Measurements from ENCODE around the gene SORCS2. TPM values are rescaled to one million over a fixed set of nuclear protein-coding genes. Genes with fewer than 3 reads are reported as not detected.

The SORCS2 gene
- total RNA-seq, 2 donors from 2014 or later = 1.0 to 4.4 TPM

DNA sequence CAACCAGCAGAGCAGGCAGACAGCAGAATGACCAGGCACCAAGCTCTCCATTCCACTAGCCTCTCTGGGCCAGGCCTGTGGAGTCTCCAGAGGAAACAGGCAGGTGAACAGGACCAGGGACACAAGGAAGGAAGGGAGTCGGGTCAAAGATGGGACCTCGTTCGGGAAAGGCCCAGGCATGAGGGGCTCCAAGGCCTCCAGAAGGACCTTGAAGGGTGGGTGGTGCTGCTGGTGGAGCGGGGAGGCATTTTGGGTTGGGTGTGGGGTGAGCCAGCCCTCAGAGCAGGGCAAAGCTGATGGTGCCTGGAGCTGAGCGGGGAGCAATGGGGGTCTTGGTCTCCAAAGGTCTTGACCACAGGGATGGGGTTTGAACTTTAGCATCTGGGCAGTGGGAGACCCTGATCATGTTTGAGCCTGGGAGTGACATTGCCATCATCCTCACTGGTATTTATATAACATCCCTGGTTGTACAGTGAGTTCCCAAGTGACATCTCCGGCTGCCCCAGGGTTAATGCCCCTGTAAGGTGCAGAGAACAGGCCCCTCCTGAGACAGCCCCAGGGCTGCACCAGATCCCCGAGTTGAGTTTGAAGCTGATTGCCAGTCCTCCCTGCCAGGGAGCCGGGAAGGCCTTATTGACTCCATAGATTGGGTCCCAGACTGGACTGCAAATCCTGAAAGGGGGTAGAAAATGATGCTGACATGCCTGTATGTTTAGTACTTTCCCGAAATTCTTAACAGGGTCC is 189.7 kb downstream of the SORCS2 start:
- Histone ChIP-seq H3K36me3 (no peaks in the 10 kb centered on the region), H3K4me3 (no peak overlapping the region), H3K27ac (no peak overlapping the region), H3K27me3 (replicated peaks; ENCODE audit: insufficient read depth) (no peaks in the 10 kb centered on the region), H3K9me3 (no peaks in the 10 kb centered on the region), H3K4me1 (replicated peaks) (no peaks in the 10 kb centered on the region)
- 93% methylated on average over 9 of the region's 9 CpGs for WGBS
- intact Hi-C loops (cut with DNase I) = loop anchor here (10.0 kb wide), 1 partner anchor 1133 kb away; no protein-coding TSS in a partner anchor
- TF ChIP-seq POLR2AphosphoS5 (IDR thresholded peaks at IDR 0.05) = no peak
- no peak for TF ChIP-seq POLR2A (IDR thresholded peaks at IDR 0.05)
- TF ChIP-seq, protein P1, sequence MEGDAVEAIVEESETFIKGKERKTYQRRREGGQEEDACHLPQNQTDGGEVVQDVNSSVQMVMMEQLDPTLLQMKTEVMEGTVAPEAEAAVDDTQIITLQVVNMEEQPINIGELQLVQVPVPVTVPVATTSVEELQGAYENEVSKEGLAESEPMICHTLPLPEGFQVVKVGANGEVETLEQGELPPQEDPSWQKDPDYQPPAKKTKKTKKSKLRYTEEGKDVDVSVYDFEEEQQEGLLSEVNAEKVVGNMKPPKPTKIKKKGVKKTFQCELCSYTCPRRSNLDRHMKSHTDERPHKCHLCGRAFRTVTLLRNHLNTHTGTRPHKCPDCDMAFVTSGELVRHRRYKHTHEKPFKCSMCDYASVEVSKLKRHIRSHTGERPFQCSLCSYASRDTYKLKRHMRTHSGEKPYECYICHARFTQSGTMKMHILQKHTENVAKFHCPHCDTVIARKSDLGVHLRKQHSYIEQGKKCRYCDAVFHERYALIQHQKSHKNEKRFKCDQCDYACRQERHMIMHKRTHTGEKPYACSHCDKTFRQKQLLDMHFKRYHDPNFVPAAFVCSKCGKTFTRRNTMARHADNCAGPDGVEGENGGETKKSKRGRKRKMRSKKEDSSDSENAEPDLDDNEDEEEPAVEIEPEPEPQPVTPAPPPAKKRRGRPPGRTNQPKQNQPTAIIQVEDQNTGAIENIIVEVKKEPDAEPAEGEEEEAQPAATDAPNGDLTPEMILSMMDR (IDR thresholded peaks at IDR 0.05) = no peak
- no peak for DNase-seq (ENCODE audit: low spot score)

DNA sequence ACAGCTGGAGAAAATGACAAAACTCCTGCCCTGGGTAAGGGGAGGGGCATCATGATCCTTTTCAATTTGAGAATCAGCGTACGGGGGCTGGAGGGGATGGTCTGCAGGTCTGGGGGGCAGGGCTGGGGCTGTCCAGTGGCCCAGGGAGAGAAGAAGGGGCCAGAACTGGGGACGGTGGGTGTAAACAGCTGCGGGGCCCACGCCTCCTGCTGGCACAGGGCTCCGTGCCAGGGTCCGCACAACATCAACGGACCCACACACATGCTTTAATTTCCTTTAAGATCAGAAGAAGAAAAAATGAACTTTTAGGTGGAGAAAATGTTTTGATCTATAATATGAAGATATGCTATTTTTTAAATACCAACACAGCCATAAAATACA is 190.3 kb downstream of the SORCS2 start:
- H3K9me3 ChIP-seq = no peaks in the 10 kb centered on the region
- no peak overlapping the region for H3K4me3 ChIP-seq
- no peak for TF ChIP-seq POLR2A (IDR thresholded peaks at IDR 0.05)
- TF ChIP-seq, protein P1 (IDR thresholded peaks at IDR 0.05) = no peak
- TF ChIP-seq POLR2AphosphoS5 (IDR thresholded peaks at IDR 0.05) = no peak
- no peak overlapping the region for H3K27ac ChIP-seq
- 59% methylated on average over 8 of the region's 8 CpGs for WGBS
- intact Hi-C loops (cut with DNase I) = loop anchor here (10.0 kb wide), 1 partner anchor 1132 kb away; no protein-coding TSS in a partner anchor
- H3K27me3 ChIP-seq (replicated peaks; ENCODE audit: insufficient read depth) = no peaks in the 10 kb centered on the region
- no peaks in the 10 kb centered on the region for H3K4me1 ChIP-seq (replicated peaks)
- H3K36me3 ChIP-seq = no peaks in the 10 kb centered on the region
- DNase-seq (ENCODE audit: low spot score) = no peak

- no peak for DNase-seq (ENCODE audit: low spot score)
- H3K9me3 ChIP-seq = no peaks in the 10 kb centered on the region
- no peak overlapping the region for H3K27ac ChIP-seq
- H3K27me3 ChIP-seq (replicated peaks; ENCODE audit: insufficient read depth) = no peaks in the 10 kb centered on the region
- H3K4me3 ChIP-seq = no peak overlapping the region
- 52% methylated on average over 8 of the region's 8 CpGs for WGBS
- H3K36me3 ChIP-seq = no peaks in the 10 kb centered on the region
- intact Hi-C loops (cut with DNase I) = loop anchor here (10.0 kb wide), 1 partner anchor 1132 kb away; no protein-coding TSS in a partner anchor
- H3K4me1 ChIP-seq (replicated peaks) = no peaks in the 10 kb centered on the region
- TF ChIP-seq, protein P1 (IDR thresholded peaks at IDR 0.05) = no peak
Observed at GRCh38 chr4:7383266-7383665, 190.9 kb downstream of the SORCS2 start.

- intact Hi-C loops (cut with DNase I) = loop anchor here (10.0 kb wide), 1 partner anchor 1131 kb away; no protein-coding TSS in a partner anchor
- no peaks in the 10 kb centered on the region for H3K4me1 ChIP-seq (replicated peaks)
Observed at GRCh38 chr4:7384003-7384928, 191.9 kb downstream of the SORCS2 start.

More at GRCh38 chr4:7384003-7384928, 191.9 kb downstream of the SORCS2 start:
- H3K36me3 ChIP-seq = no peaks in the 10 kb centered on the region
- TF ChIP-seq, protein P1 (IDR thresholded peaks at IDR 0.05) = no peak
- no peak for TF ChIP-seq POLR2A (IDR thresholded peaks at IDR 0.05)
- no peaks in the 10 kb centered on the region for H3K9me3 ChIP-seq
- H3K27me3 ChIP-seq (replicated peaks; ENCODE audit: insufficient read depth) = no peaks in the 10 kb centered on the region
- no peak for DNase-seq (ENCODE audit: low spot score)
- no peak overlapping the region for H3K4me3 ChIP-seq
- H3K27ac ChIP-seq = no peak overlapping the region
- WGBS = 78% methylated on average over 28 of the region's 28 CpGs

Measured in prostate gland (tissue), 2 donors.